H1 (cell line): Measurements from ENCODE around the gene CASQ1. TPM values are rescaled to one million over a fixed set of nuclear protein-coding genes. Genes with fewer than 3 reads are reported as not detected.

Source experiments
- CTCF ChIA-PET: fragments of 300-600 bp; sonication (Branson Sonifier 250); formaldehyde crosslinking; loops from one replicate; lab custom pipeline; 2021; ENCODE audit not compliant: partially characterized antibody; lab: Charles Lee
- POLR2A ChIA-PET: fragments of 300-600 bp; sonication (Branson Sonifier 250); formaldehyde crosslinking; loops from one replicate; lab custom pipeline; 2021; ENCODE audit warnings: inconsistent platforms; ENCODE audit not compliant: partially characterized antibody; lab: Charles Lee
- DNase-seq, 2 experiments: peaks; one replicate each; pipeline versions ENCODE4 v3.0.0 to v3.0.0-alpha.2; 2010 to 2022; ENCODE audit warnings: low spot score in 2 of 2, low read depth in 1 of 2, mixed read lengths in 1 of 2
- FAIRE-seq: peaks from 2 replicates; lab custom pipeline; 2011; peaks lifted over from hg19 to GRCh38; lab: Jason Lieb, UNC
- H2AFZ ChIP-seq: 2 replicates; pipeline ENCODE4 v1.8.1; 2012; ENCODE audit warnings: low read length, inconsistent platforms
- H2AK5ac ChIP-seq: 2 replicates; pipeline ENCODE4 v1.6.1; 2013; ENCODE audit warnings: low read depth, low read length
- H2BK120ac ChIP-seq: replicated peaks from 2 replicates; pipeline ENCODE3; 2013; ENCODE audit warnings: low read depth, low read length, inconsistent platforms
- H2BK12ac ChIP-seq: 2 replicates; pipeline ENCODE4 v1.6.1; 2013; ENCODE audit warnings: low read depth, low read length
- H2BK15ac ChIP-seq: 2 replicates; pipeline ENCODE4 v1.6.1; 2013; ENCODE audit warnings: low read length
- H2BK20ac ChIP-seq: 2 replicates; pipeline ENCODE4 v1.6.1; 2013; ENCODE audit warnings: low read length
- H2BK5ac ChIP-seq: 2 replicates; pipeline ENCODE4 v1.6.1; 2013; ENCODE audit warnings: low read depth, low read length
- H3K14ac ChIP-seq: 2 replicates; pipeline ENCODE4 v1.6.1; 2013; ENCODE audit warnings: inconsistent platforms; ENCODE audit not compliant: insufficient read length
- H3K18ac ChIP-seq: 2 replicates; pipeline ENCODE4 v1.6.1; 2013; ENCODE audit warnings: low read length; ENCODE audit errors: extremely low read depth
- H3K23ac ChIP-seq: 2 replicates; pipeline ENCODE4 v1.6.1; 2013; ENCODE audit warnings: inconsistent platforms; ENCODE audit not compliant: insufficient read length
- H3K23me2 ChIP-seq: 2 replicates; pipeline ENCODE4 v1.6.1; 2013; ENCODE audit warnings: low read depth, low read length
- H3K27ac ChIP-seq: 2 replicates; pipeline ENCODE4 v1.6.1; 2011; ENCODE audit warnings: low read depth, low read length, inconsistent platforms
- H3K27me3 ChIP-seq, 4 experiments: replicated peaks in 1 of 4; 1 replicate in 1 of 4; 2 replicates in 3 of 4; pipeline versions ENCODE4 v1.6.1 to v1.8.1; 2011 to 2013; ENCODE audit warnings: low read length in 3 of 4, mild to moderate bottlenecking in 3 of 4, inconsistent platforms in 2 of 4, mixed read lengths in 2 of 4, moderate library complexity in 1 of 4; ENCODE audit not compliant: control insufficient read depth in 3 of 4, insufficient read depth in 3 of 4; ENCODE audit errors: extremely low read depth in 1 of 4
- H3K36me3 ChIP-seq, 4 experiments: 2 replicates each; pipeline versions ENCODE4 v1.6.1 to v1.8.1; 2011 to 2013; ENCODE audit warnings: mild to moderate bottlenecking in 4 of 4, low read length in 3 of 4, moderate library complexity in 2 of 4, control low read depth in 1 of 4, inconsistent platforms in 1 of 4; ENCODE audit not compliant: insufficient read depth in 4 of 4, control insufficient read depth in 2 of 4
- H3K4ac ChIP-seq: replicated peaks from 2 replicates; pipeline ENCODE3; 2013; ENCODE audit warnings: low read length, low read depth, mixed read lengths, inconsistent platforms; ENCODE audit not compliant: insufficient read length
- H3K4me1 ChIP-seq, 4 experiments: replicated peaks in 1 of 4; 1 replicate in 1 of 4; 2 replicates in 3 of 4; pipeline versions ENCODE4 v1.6.1 to v1.8.1; 2011 to 2013; ENCODE audit warnings: low read length in 3 of 4, inconsistent platforms in 2 of 4, mixed read lengths in 1 of 4; ENCODE audit not compliant: insufficient read depth in 4 of 4, control insufficient read depth in 3 of 4
- H3K4me2 ChIP-seq, 2 experiments: 2 replicates each; pipeline versions ENCODE4 v1.6.1 to v1.8.1; 2011 to 2013; ENCODE audit warnings: low read depth in 2 of 2, low read length in 2 of 2, control low read depth in 1 of 2, inconsistent platforms in 1 of 2, mild to moderate bottlenecking in 1 of 2; ENCODE audit not compliant: insufficient read depth in 1 of 2
- H3K4me3 ChIP-seq, 4 experiments: fragments of 200-600, 300-600 bp in 1 of 4; sonication (generic), shearing (Covaris generic), sonication (Bioruptor Twin) in 1 of 4; 2 replicates each; pipeline versions ENCODE4 v1.5.1 to v1.8.1; 2011 to 2016; ENCODE audit warnings: low read length in 4 of 4, low read depth in 3 of 4, control low read depth in 2 of 4, inconsistent platforms in 2 of 4, mild to moderate bottlenecking in 2 of 4, mixed read lengths in 1 of 4, moderate library complexity in 1 of 4; ENCODE audit not compliant: insufficient read depth in 2 of 4; ENCODE audit errors: extremely low read depth in 1 of 4
- H3K56ac ChIP-seq: replicated peaks from 2 replicates; pipeline ENCODE3; 2013; ENCODE audit warnings: low read depth, mild to moderate bottlenecking, mixed read lengths, low read length, inconsistent platforms; ENCODE audit not compliant: insufficient read length
- H3K79me1 ChIP-seq: 2 replicates; pipeline ENCODE4 v1.6.1; 2013; ENCODE audit warnings: low read depth, low read length, control low read depth
- H3K79me2 ChIP-seq, 2 experiments: 2 replicates each; pipeline versions ENCODE4 v1.6.1 to v1.8.1; 2012 to 2013; ENCODE audit warnings: low read length in 2 of 2, mild to moderate bottlenecking in 2 of 2, inconsistent platforms in 1 of 2; ENCODE audit not compliant: insufficient read depth in 2 of 2, control insufficient read depth in 1 of 2
- H3K9ac ChIP-seq, 4 experiments: replicated peaks in 1 of 4; 1 replicate in 1 of 4; 2 replicates in 3 of 4; pipeline versions ENCODE4 v1.6.1 to v1.8.1; 2011 to 2013; ENCODE audit warnings: low read depth in 3 of 4, low read length in 3 of 4, control low read depth in 2 of 4, mild to moderate bottlenecking in 2 of 4, moderate library complexity in 2 of 4, inconsistent platforms in 1 of 4; ENCODE audit errors: extremely low read depth in 1 of 4
- H3K9me3 ChIP-seq, 2 experiments: 2 replicates each; pipeline versions ENCODE4 v1.6.1 to v1.8.1; 2012 to 2013; ENCODE audit warnings: mild to moderate bottlenecking in 2 of 2, moderate library complexity in 2 of 2, control low read depth in 1 of 2, inconsistent platforms in 1 of 2, low read depth in 1 of 2, low read length in 1 of 2, mixed read lengths in 1 of 2; ENCODE audit not compliant: insufficient read depth in 2 of 2
- H4K20me1 ChIP-seq, 2 experiments: replicated peaks in 1 of 2; 2 replicates each; pipeline versions ENCODE3 to v1.8.1; 2011 to 2013; ENCODE audit warnings: inconsistent platforms in 2 of 2, low read length in 2 of 2, mild to moderate bottlenecking in 1 of 2; ENCODE audit not compliant: insufficient read depth in 2 of 2, control insufficient read depth in 1 of 2
- H4K5ac ChIP-seq: 2 replicates; pipeline ENCODE4 v1.6.1; 2013; ENCODE audit warnings: low read length, low read depth, mixed read lengths, inconsistent platforms; ENCODE audit not compliant: insufficient read length
- H4K8ac ChIP-seq: 2 replicates; pipeline ENCODE4 v1.8.0; 2013; ENCODE audit warnings: mild to moderate bottlenecking, moderate library complexity, low read length, inconsistent platforms; ENCODE audit not compliant: insufficient read depth; ENCODE audit errors: extremely low read depth
- H4K91ac ChIP-seq: replicated peaks from 2 replicates; pipeline ENCODE3; 2013; ENCODE audit warnings: low read length, mixed read lengths, inconsistent platforms; ENCODE audit not compliant: insufficient read length
- POLR2A ChIP-seq, 2 experiments: IDR thresholded peaks; 1 replicate in 1 of 2; 2 replicates in 1 of 2; pipeline ENCODE4 v1.6.1; 2011; ENCODE audit warnings: low read depth in 2 of 2, low read length in 2 of 2, mild to moderate bottlenecking in 2 of 2; ENCODE audit errors: control extremely low read depth in 1 of 2
- SP1 ChIP-seq: IDR thresholded peaks from 2 replicates; pipeline ENCODE4 v1.6.1; 2011; ENCODE audit warnings: low read depth, low read length
- polyA plus RNA-seq, 7 experiments: library from polyadenylated mRNA; depleted of rRNA in 3 of 7; stranded (reverse) in 5 of 7; unstranded in 2 of 7; fragments of >200 nt in 5 of 7; fragments of 200-250 nt in 2 of 7; gene quantifications; 1 replicate in 5 of 7; 2 replicates in 1 of 7; 4 replicates in 1 of 7; pipeline versions ENCODE4 v1.2.1 to v1.2.3, GENCODE V29; 2011 to 2013; ENCODE audit warnings: missing spikeins in 2 of 7, mixed read lengths in 2 of 7
- total RNA-seq: library from RNA; stranded (reverse); fragmentation: NEBNext Ultra II Directional; extraction: Animal tissue kit (Norgen Biotek cat#: 25700); gene quantifications from 2 replicates; pipeline ENCODE4 v1.2.1, GENCODE V29; 2021

CASQ1 gene
- total and polyA plus RNA-seq, 2 of the 8 experiments (the other 6 are each of a cell fraction or from before 2014, with no cell fraction given), result 0.80 to 1.3 TPM

- Histone ChIP-seq H4K8ac (no peak overlapping the region), H2BK5ac (no peak overlapping the region), H2AFZ (no peak overlapping the region), H3K36me3 (peaks cover 26 to 76% (median 70%) of the 10 kb centered on the region in 4 experiments), H2BK20ac (no peak overlapping the region), H3K27ac (no peak overlapping the region), H3K4me1 (peaks cover 0 to 2% (median 0%) of the 10 kb centered on the region in 4 experiments; a peak in 2 of 7 replicates), H3K79me2 (no peaks in the 10 kb centered on the region), H3K9me3 (no peaks in the 10 kb centered on the region), H2BK12ac (no peak overlapping the region), H4K20me1 (peaks cover 5 to 7% of the 10 kb centered on the region in 2 experiments), H3K27me3 (no peaks in the 10 kb centered on the region), H3K79me1 (0 out of 2 replicates have a peak, but pooled peaks cover 3% of the 10 kb centered on the region), H3K23me2 (no peaks in the 10 kb centered on the region), H2BK120ac (no peak overlapping the region), H3K14ac (no peak overlapping the region), H4K5ac (no peak overlapping the region), H2AK5ac (no peak overlapping the region), H4K91ac (no peak overlapping the region), H3K4me3 (no peak overlapping the region), H2BK15ac (no peak overlapping the region), H3K18ac (no peak overlapping the region), H3K56ac (no peak overlapping the region), H3K4me2 (no peak overlapping the region), H3K23ac (no peak overlapping the region), H3K4ac (no peak overlapping the region), H3K9ac (no peak overlapping the region)
- TF ChIP-seq POLR2A (IDR thresholded peaks at IDR 0.05; ENCODE audit: control extremely low read depth in 1 of 2, low read depth in 2 of 2, low read length in 2 of 2) (0 out of 3 replicates have a peak, but pooled peaks of 1 of the 2 experiments have one; percentile 5), SP1 (no peak)
- ChIA-PET CTCF (interaction anchor here (0.7 to 20.4 kb wide), 9 partner anchors 9 to 115 kb away, joined by 3 to 257 read pairs (median 5); no protein-coding TSS in a partner anchor), POLR2A (interaction anchor here (0.6 to 2.8 kb wide), 9 partner anchors 9 to 49 kb away, joined by 3 to 8 read pairs (median 4); partner anchors contain the start of genes DCAF8 and PEA15)
- DNase-seq (no peak), FAIRE-seq (no peak)
These were observed 25.9 kb downstream of the CASQ1 start for GRCh38 chr1:160216301-160216700.
